Activated CD4-positive, alpha-beta T cell treated with anti-CD3 and anti-CD28 coated beads, Interleukin-2, Interleukin-4, amounts not matched to agents 100 ng/mL and 50 ng/mL, durations not matched to agents 16 hours and 8 hours (primary cell): ENCODE results near the gene R3HDM1.
"Not testable (repeated sequence)": the region's sequence is repeated elsewhere in the genome, so short reads cannot be mapped to it uniquely, and the experiment has no call there.

Experiments
- DNase-seq: peaks from one replicate; pipeline ENCODE4 v3.0.0-alpha.2; 2020; ENCODE audit warnings: low spot score

Gene R3HDM1

DNA sequence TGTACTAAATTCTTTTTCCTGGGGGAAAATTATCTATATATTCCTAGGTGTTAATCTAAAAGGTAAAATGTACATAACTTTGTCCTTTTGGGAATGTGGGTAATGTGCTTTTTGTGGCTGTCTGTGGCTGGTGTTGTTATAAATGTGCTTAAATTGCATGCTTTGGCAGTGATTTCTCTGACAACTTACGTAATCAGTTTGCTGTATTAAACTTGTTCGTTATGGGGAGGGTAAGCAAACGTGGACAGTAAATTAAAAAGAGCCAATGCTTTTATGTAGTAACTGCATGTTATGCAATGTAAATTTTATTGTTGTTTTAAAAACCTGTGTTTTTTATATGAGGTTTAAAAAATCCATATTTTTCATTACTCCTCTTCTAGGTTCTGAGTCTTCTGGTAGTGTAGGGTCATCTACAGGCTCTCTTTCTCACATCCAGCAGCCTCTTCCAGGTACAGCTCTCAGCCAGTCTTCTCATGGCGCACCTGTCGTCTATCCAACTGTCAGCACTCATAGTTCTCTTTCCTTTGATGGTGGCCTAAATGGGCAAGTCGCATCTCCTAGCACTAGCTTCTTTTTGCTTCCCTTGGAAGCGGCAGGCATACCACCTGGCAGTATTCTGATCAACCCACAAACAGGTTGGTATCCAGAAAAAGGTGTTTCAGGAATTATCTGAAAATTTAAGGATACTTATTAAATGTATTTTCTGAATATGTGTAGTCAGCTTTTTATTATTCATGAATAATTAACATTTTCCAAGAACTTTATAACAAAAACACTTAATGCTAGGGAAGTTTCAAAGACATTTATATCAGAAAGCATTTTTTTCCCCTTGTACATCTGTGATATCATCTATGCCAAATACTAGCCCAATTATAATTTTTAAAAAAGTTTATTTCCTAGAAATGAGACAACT is 110.1 kb downstream of the R3HDM1 start:
- DNase-seq, result no peak

DNA sequence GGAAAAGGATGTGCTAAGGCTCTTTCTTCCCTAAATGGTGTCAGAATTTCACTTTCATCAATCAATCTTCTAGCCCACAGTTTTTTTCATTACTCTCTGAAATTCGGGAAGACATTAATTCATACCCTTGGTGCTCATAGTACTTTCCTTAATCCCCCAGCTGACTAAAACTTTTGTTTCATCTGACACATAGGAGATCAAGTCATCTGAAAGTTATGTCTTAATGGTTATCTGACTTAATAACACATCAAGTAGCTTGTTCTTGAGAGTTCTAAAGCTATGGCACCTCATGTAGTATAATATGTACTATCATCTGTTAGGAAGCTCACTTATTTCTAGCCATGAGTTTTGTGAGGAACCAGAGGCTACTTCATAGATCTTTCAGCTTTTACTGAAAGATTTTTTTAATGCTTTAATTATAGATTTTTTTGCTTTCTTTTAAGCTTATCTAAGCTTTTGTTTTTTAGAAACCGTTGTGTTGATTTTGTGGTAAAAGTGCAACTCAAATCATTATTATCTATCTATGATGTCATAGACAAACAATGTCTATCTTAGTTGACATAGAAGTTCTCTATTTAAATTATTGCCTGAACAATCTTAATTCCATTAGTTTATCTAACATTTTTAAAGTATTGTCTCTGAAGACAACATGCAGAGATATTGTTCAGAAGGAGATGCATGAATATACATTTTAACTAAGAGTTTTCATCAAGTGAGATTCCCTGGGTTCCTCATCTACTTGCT is 116.7 kb downstream of the R3HDM1 start:
- no peak for DNase-seq

DNA sequence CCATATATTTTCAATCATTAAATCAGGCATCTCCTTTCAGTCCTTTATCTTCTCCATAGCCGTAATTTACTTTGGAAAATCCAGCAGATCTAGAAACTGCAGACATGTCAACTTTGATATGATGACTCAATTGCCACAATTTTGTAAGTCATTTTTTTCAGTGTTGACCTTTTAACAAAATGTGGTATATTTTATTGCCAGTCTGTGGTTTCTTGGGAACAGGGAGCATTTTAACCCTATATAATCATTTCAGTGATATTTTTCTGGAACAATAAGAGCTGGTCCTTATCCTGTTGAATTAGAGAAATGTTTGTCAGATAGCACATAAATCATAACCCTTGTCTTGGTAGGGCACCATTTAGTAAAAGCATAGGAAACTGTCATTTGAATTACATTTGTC is 119.4 kb downstream of the R3HDM1 start:
- no peak for DNase-seq

DNA sequence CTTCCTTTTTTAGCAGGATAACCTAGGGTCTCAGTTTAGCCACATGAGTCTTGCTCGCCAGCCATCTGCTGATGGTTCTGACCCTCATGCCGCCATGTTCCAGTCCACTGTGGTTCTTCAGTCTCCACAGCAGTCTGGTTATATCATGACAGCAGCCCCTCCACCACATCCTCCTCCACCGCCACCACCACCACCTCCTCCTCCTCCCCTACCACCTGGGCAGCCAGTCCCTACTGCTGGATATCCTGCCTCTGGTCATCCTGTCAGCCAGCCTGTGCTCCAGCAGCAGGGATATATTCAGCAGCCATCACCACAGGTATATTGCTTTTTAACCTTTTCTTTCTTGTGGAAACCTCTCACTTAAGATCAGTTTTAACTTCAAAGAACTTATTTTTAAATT is 120.4 kb downstream of the R3HDM1 start:
- no peak for DNase-seq

DNA sequence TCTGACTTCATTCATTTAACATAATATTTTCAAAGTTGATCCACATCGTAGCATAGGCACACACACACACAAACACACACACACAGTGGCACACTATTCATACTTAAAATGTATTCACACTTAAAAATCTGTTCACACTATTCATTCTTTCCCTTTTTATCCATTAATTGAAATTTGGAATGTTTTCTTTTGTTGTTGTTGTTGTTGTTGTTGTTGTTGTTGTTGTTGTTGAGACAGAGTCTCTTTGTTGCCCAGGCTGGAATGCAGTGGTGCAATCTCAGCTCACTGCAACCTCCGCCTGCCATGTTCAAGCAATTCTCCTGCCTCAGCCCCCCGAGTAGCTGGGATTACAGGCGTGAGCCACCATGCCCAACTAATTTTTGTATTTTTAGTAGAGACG is 123.0 kb downstream of the R3HDM1 start:
- DNase-seq, result not testable (repeated sequence)

DNA sequence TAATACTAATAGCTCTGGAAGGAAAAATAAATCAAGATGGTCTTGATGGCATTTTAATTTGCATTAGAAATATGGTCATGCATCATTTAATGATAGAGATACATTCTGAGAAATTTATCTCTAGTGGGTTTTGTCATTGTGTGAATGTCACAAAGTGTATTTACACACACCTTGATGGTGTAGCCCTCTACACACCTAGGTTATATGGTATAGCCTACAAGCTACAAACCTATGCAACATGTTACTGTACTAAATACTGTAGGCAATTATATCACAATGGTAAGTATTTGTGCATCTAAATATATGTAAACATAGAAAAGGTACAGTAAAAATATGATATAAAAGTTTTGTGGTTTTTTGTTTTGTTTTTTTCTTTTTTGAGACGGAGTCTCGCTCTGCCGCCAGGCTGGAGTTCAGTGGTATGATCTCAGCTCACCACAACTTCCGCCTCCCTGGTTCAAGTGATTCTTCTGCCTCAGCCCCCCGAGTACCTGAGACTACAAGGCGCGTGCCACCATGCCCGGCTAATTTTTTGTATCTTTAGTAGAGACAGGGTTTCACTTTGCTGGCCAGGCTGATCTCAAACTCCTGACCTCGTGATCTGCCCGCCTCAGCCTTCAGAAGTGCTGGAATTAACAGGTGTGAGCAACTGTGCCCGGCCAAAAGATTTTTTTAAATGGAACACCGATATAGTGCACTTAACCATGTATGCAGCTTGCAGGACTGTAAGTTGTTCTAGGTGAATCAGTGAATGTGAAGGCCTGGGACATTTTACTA is 126.7 kb downstream of the R3HDM1 start:
- peak; percentile 49 for DNase-seq

DNA sequence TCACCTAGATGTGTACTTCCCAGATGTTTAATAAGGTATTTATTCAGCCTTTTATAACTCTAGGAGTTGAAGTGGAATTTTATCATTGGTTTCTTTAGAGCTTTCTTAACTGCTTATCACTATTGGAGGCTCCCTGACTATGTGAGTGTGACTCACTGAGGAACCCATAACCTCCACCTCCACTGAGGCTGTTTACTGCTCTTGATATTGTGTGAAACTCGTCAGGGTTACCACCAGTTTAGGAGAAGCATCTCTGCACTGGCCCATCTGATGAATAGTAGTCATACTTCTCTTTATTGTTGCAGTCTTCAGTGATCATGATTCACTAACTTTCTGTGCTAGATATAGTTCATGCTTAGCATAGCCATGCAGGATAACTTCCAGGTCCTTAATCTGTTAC is 130.8 kb downstream of the R3HDM1 start:
- DNase-seq, result peak; percentile 55

DNA sequence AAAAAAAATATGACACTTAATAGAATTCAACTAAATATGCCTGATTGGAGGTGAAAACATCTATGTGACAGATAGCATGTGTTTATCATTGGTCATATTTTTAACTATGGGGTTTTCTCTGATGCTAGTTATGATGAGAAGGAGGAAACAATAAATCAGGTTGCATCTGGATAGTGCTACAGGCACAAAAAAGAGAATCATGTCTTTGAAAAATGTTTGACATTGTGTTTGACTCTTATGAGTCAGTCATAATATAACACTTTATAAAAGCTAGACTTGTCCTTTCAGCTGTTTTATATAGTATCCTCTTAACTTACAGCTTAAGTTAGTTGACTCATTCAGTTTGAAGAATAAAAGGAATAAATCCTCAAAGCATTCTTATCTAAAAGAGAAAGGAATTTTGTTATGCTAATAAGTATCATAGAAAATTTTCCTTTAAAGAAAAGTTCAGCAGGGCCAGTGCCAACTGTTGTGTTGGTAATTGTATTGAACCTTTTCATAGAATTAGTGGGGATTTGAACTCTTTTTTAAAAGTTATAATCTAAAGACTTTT is 131.9 kb downstream of the R3HDM1 start:
- no peak for DNase-seq

DNA sequence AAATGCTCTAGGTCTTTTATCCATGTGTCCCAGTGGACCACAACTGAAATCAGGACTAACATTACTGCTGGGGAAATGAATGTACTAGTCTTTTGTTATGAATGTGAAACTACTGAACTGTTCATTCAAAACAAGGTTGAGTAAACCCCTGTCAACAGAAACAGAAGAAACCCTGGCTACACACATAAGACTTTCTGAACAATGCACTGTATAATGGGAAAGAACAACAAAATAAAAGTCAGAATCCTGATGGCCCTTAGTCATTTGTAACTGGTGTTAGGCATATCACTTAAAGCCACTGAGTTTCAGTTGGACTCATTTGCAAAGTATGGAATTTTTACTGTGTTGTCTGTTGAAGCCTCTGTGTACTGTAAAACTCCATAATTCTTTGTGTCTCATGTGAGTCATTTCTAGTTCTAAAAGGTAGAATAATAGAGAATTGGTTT is 133.4 kb downstream of the R3HDM1 start:
- peak; percentile 75 for DNase-seq

DNA sequence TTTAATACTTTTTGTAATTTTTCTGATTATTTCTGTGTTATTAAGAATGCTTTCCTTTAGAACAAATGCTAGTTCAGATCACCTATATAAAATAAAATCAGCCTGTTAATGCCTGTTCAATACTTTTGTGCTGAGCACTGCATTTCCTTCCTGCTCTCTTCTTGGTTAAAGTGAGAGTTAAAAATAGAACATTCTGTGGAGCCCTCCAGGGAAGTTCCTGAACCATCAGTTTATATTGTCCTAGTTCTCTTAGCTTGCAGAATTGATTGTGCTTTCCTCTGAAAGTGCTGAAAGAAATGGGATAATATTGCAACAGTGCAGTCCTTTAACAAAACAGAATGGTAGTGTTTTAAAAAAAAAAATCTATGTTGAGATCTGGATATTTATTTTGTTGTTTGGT is 135.8 kb downstream of the R3HDM1 start:
- no peak for DNase-seq

DNA sequence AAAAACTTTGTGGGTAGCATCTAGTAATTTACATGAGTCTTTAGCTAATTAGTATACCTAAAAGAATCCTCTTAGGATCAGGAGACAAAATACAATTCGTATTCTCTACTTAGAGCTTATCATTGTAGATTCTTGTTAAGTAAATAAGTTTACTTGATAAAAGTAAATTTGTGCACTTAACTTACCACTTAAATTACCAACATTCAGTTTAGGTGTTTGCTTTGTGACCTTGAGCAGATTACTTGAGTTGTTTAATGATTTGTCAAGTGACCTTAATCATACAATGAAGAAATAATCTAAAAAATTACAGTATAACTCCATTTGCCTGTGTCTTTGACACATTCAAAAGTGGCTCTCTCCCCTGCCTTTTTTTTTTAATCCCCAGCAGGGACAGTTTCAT is 143.2 kb downstream of the R3HDM1 start:
- no peak for DNase-seq

DNA sequence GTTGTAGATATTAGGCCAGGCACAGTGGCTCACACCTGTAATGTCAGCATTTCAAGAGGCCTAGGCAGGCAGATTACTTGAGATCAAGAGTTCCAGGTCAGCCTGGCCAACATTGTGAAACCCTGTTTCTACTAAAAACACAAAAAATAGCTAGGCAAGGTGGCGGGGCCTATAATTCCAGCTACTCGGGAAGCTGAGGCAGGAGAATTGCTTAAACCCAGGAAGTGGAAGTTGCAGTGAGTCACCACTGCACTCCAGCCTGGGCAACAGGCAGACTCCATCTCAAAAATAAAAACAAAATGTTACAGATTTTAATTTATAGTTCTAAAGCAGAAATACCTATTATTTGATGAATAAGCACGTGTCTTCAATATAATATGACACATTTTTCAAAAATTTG is 144.7 kb downstream of the R3HDM1 start:
- no peak for DNase-seq

DNA sequence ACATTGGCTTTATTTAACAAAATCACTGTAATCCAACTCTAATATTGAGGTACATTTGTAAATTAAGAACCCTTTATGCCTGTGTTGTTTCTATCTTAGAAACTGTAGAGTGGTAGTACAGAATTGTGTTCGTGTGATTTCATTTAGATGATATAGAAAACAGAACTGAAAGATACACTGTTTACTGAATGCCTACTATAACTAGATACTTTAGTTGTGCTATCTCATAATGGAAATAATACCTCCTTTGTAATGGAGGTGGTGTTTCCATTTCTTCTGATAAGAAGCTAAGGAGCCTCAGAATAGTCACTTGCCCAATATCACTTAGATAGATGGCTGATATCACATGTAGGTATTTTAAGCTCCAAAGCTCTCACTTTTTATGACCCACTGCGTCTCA is 147.8 kb downstream of the R3HDM1 start:
- no peak for DNase-seq

DNA sequence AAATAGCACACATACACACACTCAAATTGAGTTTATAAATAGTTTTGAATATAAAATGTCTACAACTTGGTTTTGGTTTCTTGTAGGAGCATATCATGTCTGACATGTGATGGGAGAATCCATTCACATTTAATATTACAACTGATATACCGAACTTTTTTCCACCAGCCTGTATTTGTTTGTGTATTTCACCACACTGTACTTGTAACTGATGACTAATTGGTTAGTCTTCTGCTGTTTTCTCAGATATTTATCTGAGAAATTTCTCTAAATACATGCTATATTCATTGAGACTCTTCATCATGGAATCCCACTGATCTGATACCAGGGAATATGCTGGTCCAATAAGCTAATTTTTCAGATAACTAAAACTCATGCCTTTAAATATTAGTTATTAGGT is 154.1 kb downstream of the R3HDM1 start:
- no peak for DNase-seq

DNA sequence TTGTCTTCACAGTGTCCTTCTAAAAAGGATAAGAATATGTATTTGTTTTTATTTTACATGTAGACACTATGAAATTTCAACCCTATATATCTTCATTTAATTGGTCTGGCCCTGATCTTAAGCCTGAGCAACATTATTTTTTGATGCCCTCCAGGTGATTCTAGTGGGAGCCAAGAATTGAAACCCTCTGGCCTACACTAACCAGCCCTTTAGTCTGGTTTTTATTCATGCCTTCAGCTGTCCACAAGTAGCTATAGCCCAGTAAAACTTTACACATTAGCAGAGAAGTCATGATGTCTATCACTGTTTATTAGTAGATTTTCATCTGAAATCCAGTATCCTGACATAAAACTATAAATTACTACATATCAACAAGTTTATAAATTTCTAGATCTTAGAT is 157.7 kb downstream of the R3HDM1 start:
- no peak for DNase-seq

DNA sequence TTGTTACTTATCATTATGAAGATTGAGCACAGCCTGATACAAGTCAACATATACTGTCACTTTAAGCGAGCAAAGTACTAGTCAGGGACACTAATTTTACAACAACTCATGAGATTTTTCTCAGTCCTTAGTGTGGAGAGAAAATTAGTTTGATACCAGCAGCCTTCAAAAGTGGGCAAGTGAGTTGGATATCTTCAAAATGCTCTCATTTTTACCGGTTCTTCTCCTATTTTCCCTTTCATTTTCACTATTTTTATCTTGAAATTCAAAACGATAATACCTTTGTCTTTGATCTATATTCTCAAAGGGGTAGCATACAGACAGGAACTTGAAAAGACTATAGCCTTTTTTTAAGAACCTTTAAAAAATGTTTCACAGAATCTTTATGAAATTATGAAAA is 158.4 kb downstream of the R3HDM1 start:
- DNase-seq, result peak; percentile 17

DNA sequence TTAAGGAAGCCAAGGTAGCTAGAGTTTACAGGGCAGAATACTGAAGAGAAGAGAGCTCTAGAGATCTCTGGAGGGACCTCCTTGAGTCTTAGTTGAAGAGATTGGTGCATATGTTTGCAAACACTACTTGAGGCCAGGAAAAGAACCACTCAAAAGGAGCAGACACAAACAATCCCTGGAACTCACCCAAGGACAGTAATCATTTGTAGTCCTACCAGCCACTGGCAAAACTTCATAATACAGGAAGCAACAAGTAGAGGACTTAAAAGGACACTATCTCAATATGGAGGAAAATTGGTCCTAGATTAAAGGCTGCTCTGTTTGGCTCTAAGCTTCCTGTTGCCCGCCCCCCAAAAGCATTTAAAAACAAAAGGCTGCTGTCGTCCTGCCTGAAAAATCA is 163.4 kb downstream of the R3HDM1 start:
- DNase-seq, result no peak

DNA sequence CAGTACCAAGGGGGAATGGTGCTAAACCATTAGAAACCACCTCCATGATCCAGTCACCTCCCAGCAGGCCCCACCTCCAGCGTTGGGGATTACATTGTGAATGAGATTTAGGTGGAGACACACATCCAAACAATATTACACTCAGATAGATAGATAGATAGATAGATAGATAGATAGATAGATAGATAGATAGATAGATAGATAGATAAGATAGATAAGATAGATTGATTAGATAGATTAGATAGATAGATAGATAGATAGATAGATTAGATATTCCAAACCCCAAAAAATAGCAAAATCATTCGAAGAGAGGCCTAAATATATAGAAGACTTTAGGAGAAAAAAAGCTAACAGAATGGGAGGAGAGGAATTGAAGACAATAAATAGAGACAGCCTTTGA is 167.6 kb downstream of the R3HDM1 start:
- no peak for DNase-seq

DNA sequence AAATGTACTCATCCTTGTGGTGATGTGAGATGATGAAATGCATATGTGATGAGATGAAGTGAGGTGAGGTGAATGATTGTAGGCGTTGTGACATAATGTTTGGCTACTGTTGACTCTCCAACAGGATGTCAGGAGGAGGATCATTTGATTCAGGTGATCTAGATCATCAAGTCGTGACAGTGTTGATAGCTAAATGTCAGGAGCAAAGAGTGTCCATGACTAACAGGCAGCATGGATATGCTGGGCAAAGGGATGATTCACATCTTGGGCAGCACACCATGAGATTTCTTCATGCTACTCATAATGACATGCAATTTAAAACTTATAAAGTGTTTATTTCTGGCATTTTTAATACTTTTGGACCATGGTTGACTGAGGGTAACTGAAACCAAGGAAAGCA is 170.2 kb downstream of the R3HDM1 start:
- no peak for DNase-seq

DNA sequence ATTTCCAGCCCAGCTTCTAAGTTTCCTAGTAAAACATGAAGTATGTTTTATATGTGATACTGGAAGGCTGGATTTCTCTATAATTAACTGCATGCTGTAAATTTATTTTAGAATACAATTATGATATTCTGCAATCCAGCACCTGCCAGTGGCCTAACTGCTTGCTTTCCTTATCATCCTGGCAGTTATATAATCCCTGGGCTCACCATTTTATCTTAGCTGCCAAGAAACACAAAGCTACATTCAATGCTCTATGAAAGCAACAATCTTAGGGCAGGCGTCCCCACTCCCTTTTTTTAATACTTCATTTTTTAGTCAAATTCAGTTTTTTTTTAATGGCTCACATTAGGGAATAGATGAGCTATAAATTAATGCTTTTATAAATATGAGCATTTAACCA is 172.0 kb downstream of the R3HDM1 start:
- no peak for DNase-seq

DNA sequence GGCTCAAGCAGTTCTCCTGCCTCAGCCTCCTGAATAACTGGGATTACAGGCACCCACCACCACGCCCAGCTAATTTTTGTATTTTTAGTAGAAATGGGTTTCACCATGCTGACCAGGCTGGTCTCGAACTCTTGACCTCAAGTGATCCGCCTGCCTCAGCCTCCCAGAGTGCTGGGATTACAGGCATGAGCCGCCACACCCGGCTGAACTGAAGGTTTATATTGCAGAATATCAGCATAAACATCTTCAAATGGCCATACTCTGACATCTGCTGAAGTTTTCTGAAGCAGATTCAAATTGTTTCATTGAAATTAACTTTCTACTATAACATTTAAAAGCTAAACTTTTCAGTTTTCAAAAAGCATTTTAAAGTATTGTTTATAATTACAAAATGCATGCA is 172.8 kb downstream of the R3HDM1 start:
- not testable (repeated sequence) for DNase-seq

DNA sequence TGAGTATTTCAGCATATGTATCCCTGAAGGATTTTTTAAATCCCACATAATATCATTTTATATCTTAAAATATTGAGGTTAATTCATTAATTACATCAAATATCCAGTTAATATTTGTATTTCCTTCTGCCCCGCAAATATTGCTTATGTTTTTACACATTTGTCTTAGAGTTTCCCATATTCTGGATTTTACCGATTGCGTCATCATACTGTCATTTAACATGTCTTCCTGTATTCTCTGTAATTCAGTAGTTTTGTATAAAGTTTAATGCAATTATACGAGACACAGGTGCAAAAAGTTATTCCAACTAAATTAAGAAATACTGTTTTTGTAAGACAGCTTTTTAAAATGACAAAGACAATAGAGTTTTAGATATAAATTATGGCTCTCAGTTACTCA is 176.9 kb downstream of the R3HDM1 start:
- DNase-seq, result no peak
